Stimulated activated effector memory CD8-positive, alpha-beta T cell treated with anti-CD3 and anti-CD28 coated beads, Interleukin-12 subunit alpha, Interleukin-12 subunit beta, amount 100 ng/mL, for 72 hours (primary cell): ENCODE data around the gene ST6GALNAC5.
A peak's percentile ranks its signal among the peaks of the same experiment; 100 is the strongest.
"Not testable (repeated sequence)": the region's sequence is repeated elsewhere in the genome, so short reads cannot be mapped to it uniquely, and the experiment has no call there.

Source experiments
- ATAC-seq: fragments of 150-1000 bp; cut with Tn5 transposase; 2 replicates; pipeline ENCODE4 v1.10.0; 2021
- DNase-seq, 2 donors: peaks; one replicate each; pipeline ENCODE4 v3.0.0; 2021 to 2022; ENCODE audit warnings: low spot score in 2 of 2
- H3K27ac Mint-ChIP-seq: one replicate; pipeline ENCODE4 v1.8.0; 2022; ENCODE audit warnings: mild to moderate bottlenecking, mixed read lengths
- H3K36me3 Mint-ChIP-seq: one replicate; pipeline ENCODE4 v1.8.0; 2022; ENCODE audit warnings: mild to moderate bottlenecking, mixed read lengths
- H3K4me1 Mint-ChIP-seq: one replicate; pipeline ENCODE4 v1.8.0; 2022; ENCODE audit warnings: mixed read lengths
- H3K4me3 Mint-ChIP-seq: one replicate; pipeline ENCODE4 v1.8.0; 2022; ENCODE audit warnings: mild to moderate bottlenecking, mixed read lengths
- H3K9me3 Mint-ChIP-seq: one replicate; pipeline ENCODE4 v1.8.0; 2022; ENCODE audit warnings: mixed read lengths

ST6GALNAC5 gene

DNA sequence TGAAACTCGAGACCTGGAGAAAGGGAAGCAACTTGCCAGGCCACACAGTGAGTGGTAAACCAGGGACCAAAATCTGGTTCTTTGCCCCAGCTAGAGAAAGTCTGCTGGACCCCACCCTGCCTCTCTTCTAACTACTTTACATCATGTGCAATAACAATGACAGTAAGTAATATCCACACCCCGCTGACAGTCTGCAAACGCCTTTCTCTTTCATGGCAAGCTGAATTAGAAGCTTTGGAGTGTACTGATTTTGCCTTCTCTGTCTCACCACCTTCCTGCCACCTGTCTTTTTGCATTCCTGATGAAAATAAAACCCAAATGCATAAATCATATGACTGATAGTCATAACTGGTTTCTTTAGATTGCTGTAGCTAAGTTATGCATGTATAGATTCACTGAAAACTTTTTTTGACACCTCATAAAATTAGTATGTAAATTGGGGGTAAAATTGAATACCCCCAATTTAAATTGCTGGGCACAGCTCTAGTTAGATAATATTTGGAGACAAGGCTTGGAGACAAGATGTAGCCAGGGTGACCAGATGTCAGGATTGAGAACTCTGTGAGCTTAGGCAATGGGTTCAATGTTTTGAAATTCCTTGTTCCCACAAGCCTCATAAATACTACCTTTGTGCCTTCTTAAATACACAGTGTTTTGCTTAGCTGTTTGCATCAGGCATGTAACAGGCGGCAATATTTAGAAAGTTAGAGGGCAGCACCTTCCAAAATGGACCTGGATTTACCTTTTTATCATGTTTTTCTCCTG lies 73.5 kb downstream of the ST6GALNAC5 start:
- Mint-ChIP-seq H3K4me1 (no peaks in the 10 kb centered on the region), H3K9me3 (no peaks in the 10 kb centered on the region), H3K4me3 (no peak overlapping the region), H3K36me3 (no peaks in the 10 kb centered on the region), H3K27ac (no peak overlapping the region)
- DNase-seq (no peak), ATAC-seq (no peak)

DNA sequence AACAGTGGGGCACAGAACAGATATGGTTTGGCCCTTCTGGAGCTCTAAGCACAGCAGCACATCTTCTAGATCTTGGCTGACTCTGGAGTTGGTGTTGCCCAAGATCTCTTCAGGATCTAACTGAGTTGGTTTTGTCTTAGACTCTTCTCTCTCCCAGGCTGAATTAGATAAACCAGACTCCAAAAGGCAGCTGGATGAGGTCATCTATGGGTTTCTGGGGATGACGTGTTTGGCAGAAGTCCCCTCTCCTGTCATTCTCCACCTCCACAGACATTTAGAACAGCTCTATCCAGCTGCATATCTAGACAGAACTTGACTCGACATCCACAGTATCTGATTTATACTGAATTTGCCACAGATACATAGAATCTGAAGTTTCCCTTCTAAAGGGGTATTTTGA lies 75.3 kb downstream of the ST6GALNAC5 start:
- ATAC-seq = no peak
- Mint-ChIP-seq H3K4me1 (no peaks in the 10 kb centered on the region), H3K27ac (no peak overlapping the region), H3K36me3 (no peaks in the 10 kb centered on the region), H3K9me3 (no peaks in the 10 kb centered on the region), H3K4me3 (no peak overlapping the region)
- no peak for DNase-seq

DNA sequence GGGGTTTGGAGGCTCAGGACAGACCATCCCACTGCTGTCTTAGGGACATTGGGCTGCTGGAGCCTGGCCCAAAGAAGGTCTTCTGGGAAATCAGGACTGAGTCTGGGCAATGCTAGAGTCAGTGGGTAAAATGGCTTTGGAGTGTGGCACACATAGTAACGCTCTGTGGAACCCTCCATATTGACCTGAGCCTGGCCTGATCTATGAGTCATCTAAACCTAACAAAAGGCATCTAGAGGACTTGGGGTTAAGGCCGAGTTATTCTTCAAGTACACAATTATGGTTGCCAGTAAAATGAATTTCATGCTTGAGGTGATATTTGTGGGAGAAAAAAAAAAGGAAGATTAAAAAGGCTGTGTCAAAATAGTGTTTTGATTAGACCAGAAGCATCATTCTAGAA lies 77.7 kb downstream of the ST6GALNAC5 start:
- DNase-seq = no peak
- no peaks in the 10 kb centered on the region for H3K9me3 Mint-ChIP-seq
- H3K4me1 Mint-ChIP-seq = no peaks in the 10 kb centered on the region
- no peaks in the 10 kb centered on the region for H3K36me3 Mint-ChIP-seq
- H3K27ac Mint-ChIP-seq = no peak overlapping the region
- no peak for ATAC-seq
- no peak overlapping the region for H3K4me3 Mint-ChIP-seq

DNA sequence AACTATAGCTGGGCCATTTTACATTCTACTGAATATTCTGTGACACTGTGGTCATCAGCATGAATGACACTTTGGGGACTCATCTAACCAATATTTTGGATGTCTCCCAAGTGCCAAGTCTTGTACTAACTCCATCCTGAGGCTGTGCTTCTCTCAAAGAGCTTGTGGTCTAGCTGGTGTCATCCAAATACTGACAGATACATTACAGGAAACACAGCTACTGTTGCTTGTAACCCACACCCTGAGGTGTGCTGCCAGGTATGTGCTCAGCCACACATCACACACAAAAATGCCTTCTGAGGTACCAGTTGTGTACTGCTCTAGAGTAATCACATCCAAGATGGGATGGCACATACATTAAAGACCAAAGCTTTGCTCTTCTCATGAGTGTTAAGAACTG lies 81.6 kb downstream of the ST6GALNAC5 start:
- ATAC-seq (peak; percentile 19), DNase-seq (no peak)
- H3K36me3 Mint-ChIP-seq = no peaks in the 10 kb centered on the region
- no peak overlapping the region for H3K27ac Mint-ChIP-seq
- no peaks in the 10 kb centered on the region for H3K4me1 Mint-ChIP-seq
- H3K9me3 Mint-ChIP-seq = peaks cover 2% of the 10 kb centered on the region
- H3K4me3 Mint-ChIP-seq = no peak overlapping the region

DNA sequence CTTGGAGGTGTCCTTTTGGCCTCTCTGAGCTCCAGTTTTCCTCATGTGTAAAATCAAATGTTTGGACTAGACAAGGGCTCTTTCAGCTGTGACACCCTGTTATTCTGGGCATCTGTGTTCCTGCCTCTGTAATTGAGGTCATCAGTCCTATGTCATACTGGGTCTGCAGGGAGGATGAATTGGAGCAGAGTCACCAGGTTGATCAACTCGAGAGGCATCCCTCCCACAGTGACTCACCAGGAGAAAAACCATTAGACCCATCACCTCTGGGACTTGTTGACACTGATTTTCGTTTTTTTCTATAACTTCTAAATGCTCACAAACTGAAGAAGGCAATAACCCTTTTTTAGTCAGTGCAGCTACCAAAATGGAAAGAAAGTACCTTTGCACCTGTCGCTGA lies 82.2 kb downstream of the ST6GALNAC5 start:
- no peak overlapping the region for H3K27ac Mint-ChIP-seq
- H3K4me1 Mint-ChIP-seq = no peaks in the 10 kb centered on the region
- peaks cover 2% of the 10 kb centered on the region for H3K9me3 Mint-ChIP-seq
- H3K4me3 Mint-ChIP-seq = no peak overlapping the region
- ATAC-seq (peak; percentile 33), DNase-seq (no peak)
- H3K36me3 Mint-ChIP-seq = no peaks in the 10 kb centered on the region

DNA sequence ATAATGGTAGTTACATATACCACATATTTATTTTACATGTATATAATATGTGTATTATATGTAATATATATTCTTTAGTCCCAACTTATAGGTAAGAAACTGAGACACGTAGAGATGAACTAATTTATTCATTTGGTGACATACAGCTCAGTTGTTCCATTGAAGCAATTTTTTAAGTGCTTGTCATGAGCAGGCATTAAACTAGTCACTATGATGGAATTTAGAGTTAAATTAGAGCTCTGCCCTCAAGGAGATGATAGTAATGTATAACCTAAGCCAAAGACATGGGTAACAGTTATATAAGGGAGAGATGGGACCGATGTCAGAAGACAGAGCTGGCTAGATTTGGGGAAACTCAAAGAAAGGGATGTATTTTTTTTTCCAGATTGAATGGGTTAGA lies 83.0 kb downstream of the ST6GALNAC5 start:
- H3K9me3 Mint-ChIP-seq = peaks cover 2% of the 10 kb centered on the region
- DNase-seq (no peak), ATAC-seq (no peak)
- H3K36me3 Mint-ChIP-seq = no peaks in the 10 kb centered on the region
- H3K4me1 Mint-ChIP-seq = no peaks in the 10 kb centered on the region
- no peak overlapping the region for H3K27ac Mint-ChIP-seq
- no peak overlapping the region for H3K4me3 Mint-ChIP-seq

DNA sequence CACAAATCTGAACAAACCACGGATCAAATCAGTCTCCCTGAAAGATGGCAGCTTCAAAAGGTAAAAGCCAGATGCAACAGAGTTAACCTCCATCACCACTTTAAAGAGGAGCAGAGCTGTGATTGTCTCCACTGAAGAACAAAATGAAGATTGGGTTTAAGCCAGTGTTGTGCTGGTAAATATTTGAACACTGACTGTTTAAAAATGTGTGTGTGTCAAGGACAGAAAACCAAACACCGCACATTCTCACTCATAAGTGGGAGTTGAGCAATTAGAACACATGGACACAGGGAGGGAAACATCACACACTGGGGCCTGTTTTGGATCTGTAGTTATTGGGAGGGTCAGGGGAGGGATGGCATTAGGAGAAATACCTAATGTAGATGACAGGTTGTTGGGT lies 83.9 kb downstream of the ST6GALNAC5 start:
- Mint-ChIP-seq H3K27ac (no peak overlapping the region), H3K4me3 (no peak overlapping the region), H3K9me3 (peaks cover 2% of the 10 kb centered on the region), H3K36me3 (no peaks in the 10 kb centered on the region), H3K4me1 (no peaks in the 10 kb centered on the region)
- ATAC-seq (no peak), DNase-seq (no peak)

DNA sequence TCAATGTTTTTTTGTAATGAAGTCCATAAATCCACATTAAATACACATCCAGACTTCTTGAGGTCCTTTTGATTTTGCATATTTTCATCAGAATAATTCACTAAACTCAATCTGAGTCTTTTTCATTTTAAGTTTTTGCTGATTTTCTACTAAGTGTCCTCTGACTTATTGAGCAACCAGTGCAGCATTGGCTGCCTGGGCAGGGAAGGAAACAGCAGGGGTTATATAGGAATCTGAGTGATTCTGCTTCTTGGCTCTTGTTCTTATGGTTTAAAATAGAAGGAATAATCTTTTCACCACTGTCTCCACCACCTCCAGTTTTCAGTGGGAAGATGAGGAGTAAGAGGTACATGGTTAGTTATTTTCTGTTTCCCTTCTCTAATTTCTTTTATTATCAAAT lies 88.4 kb downstream of the ST6GALNAC5 start:
- no peaks in the 10 kb centered on the region for H3K36me3 Mint-ChIP-seq
- H3K27ac Mint-ChIP-seq = no peak overlapping the region
- H3K4me3 Mint-ChIP-seq = no peak overlapping the region
- H3K9me3 Mint-ChIP-seq = no peaks in the 10 kb centered on the region
- DNase-seq (no peak), ATAC-seq (no peak)
- H3K4me1 Mint-ChIP-seq = no peaks in the 10 kb centered on the region

DNA sequence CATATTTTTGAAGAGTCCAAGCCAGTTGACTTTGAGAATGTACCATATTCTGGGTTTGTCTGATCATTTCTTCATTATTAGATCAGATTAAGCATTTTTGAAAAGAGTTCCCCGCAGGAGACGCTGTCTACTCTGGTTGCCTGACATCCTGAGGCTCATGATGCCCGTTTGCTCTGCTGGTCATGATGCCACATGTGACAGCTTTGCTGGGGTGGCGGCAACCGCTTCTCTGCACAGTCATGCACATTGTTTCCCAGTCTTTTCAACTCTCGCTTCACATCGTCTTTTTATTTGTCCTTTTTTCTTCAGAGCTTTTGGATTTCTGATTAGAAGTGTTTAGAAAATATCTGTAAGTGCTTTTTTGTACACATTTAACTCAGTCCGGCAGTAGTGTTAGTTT lies 90.7 kb downstream of the ST6GALNAC5 start:
- Mint-ChIP-seq H3K9me3 (no peaks in the 10 kb centered on the region), H3K36me3 (no peaks in the 10 kb centered on the region), H3K4me3 (no peak overlapping the region), H3K4me1 (no peaks in the 10 kb centered on the region), H3K27ac (no peak overlapping the region)
- DNase-seq = no peak
- ATAC-seq = no peak

DNA sequence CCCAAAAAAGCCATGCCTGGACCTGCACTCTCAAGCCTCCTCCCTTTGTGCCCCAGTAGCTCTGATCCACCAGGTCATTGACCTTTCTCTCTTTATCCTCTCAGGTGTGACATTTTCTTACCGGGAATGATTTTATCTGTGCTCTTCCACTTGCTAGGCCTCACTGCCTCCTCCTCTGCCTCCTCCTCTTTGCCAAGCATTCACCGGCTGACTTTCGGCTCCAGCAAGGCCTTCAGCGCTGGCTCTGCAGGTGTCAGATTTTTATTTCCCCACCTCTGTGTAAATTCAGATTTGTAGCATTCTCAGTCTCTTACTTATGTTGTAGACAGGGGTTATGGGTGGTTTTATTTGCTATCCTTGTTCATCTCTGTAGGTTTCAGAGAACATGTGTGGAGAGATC lies 91.5 kb downstream of the ST6GALNAC5 start:
- DNase-seq = no peak
- H3K4me3 Mint-ChIP-seq = no peak overlapping the region
- H3K9me3 Mint-ChIP-seq = no peaks in the 10 kb centered on the region
- H3K4me1 Mint-ChIP-seq = no peaks in the 10 kb centered on the region
- no peaks in the 10 kb centered on the region for H3K36me3 Mint-ChIP-seq
- no peak overlapping the region for H3K27ac Mint-ChIP-seq
- ATAC-seq = no peak

DNA sequence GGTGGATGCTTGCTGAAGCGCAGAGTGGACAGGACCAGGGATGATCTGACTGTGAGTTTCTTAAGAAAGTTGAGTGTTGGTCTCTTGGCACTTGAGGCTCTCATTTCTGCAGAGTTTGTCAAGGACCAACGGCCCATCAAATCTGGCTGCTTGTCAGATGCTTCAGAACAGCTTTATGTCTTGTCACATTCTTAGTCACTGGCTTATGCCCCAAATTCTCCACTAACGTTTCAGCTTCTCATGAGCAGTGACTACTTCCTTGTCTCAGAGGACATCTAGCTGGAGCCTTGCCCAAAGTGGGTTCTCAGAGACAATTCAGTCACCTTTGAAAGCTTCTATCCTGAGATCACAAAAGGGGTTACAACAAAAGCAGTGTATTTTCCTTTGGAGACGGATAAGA lies 92.3 kb downstream of the ST6GALNAC5 start:
- H3K4me1 Mint-ChIP-seq = no peaks in the 10 kb centered on the region
- no peaks in the 10 kb centered on the region for H3K36me3 Mint-ChIP-seq
- ATAC-seq (no peak), DNase-seq (no peak)
- no peak overlapping the region for H3K27ac Mint-ChIP-seq
- H3K4me3 Mint-ChIP-seq = no peak overlapping the region
- no peaks in the 10 kb centered on the region for H3K9me3 Mint-ChIP-seq

DNA sequence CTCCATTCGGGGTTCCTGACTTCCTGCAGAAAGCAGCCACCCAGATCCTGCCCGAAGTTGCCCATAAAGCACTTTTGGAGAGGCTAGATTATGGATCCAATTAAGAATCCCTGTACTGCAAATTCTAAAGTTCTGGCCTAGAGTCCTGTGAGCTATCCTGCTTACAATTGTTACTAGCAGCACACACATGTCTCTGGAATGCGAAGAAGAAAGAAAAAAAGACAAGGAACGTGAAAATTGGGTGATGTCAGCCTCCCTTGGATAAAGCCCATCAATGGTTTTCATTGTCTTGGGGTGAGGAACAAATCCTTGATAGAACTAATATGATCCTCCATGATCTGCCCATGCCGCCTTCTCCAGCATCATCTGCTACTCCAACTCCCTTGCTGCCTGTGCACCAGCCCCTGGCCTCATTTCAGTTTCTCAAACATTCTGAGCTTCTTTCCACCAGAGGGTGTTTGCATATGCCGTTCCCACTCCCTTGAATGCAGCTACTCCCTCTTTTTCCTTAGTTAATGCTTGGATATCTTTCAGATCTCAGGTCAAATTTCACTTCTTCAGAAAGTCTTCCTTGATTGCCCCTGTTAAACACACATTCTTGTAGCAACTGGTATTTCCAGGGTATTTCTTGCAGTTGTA lies 94.0 kb downstream of the ST6GALNAC5 start:
- no peak overlapping the region for H3K4me3 Mint-ChIP-seq
- H3K36me3 Mint-ChIP-seq = no peaks in the 10 kb centered on the region
- no peak overlapping the region for H3K27ac Mint-ChIP-seq
- no peaks in the 10 kb centered on the region for H3K9me3 Mint-ChIP-seq
- ATAC-seq (no peak), DNase-seq (no peak)
- H3K4me1 Mint-ChIP-seq = no peaks in the 10 kb centered on the region

DNA sequence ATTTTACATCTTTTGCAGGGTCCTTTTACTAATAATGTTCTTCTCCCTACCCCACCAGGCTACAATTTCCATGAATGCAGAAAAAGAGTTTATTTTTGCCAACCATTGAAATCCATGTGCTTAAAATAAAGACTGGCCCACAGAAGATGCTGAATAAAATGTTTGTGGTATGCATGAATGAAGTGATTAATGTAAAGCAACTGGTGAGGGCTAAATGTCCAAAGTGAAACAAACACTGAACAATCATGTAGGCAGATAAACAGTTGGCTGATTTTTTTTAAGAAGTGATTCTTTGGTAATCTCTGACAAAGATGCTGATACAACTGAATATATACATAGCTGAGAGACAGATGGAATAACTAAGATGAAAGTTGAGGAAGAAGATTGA lies 94.5 kb downstream of the ST6GALNAC5 start:
- ATAC-seq (no peak), DNase-seq (no peak)
- Mint-ChIP-seq H3K27ac (no peak overlapping the region), H3K4me1 (no peaks in the 10 kb centered on the region), H3K36me3 (no peaks in the 10 kb centered on the region), H3K4me3 (no peak overlapping the region), H3K9me3 (no peaks in the 10 kb centered on the region)

DNA sequence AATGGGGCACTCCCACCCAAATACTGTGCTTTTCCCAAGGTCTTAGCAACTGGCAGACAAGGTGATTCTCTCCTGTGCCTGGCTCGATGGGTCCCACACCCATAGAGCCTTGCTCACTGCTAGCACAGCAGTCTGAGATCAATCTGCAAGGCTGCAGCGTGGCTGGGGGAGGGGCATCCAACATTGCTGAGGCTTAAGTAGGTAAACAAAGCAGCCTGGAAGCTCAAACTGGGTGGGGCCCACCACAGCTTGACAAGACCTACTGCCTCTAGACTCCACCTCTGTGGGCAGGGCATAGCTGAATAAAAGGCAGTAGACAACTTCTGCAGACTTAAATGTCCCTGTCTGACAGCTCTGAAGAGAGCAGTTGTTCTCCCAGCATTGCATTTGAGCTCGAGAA lies 114.0 kb downstream of the ST6GALNAC5 start:
- DNase-seq, H3K4me3 Mint-ChIP-seq, ATAC-seq, H3K36me3 Mint-ChIP-seq, H3K4me1 Mint-ChIP-seq, H3K27ac Mint-ChIP-seq: not testable (repeated sequence)
- peaks cover 16% of the 10 kb centered on the region for H3K9me3 Mint-ChIP-seq

DNA sequence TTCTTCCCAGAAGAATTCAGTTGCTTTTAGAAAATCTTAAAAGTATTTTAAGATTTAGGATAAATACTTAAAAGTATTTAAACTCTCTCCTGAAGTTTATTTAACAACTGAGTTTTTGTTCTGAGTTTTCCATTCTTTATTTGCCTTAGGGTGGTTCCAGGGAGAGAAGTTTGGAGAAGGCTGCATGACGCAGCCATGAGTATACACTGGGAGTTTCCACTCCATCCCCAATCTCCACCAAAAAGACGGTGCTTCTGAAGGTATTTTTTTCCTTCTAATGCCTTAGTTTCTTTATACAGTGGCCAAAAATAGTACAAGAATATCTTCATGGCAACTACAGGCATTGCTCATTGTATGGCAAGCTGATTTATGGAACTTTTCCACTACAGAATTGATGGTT lies 122.7 kb downstream of the ST6GALNAC5 start:
- Mint-ChIP-seq H3K4me3 (no peak overlapping the region), H3K27ac (no peak overlapping the region), H3K9me3 (no peaks in the 10 kb centered on the region), H3K4me1 (no peaks in the 10 kb centered on the region), H3K36me3 (no peaks in the 10 kb centered on the region)
- DNase-seq = no peak
- ATAC-seq = no peak

DNA sequence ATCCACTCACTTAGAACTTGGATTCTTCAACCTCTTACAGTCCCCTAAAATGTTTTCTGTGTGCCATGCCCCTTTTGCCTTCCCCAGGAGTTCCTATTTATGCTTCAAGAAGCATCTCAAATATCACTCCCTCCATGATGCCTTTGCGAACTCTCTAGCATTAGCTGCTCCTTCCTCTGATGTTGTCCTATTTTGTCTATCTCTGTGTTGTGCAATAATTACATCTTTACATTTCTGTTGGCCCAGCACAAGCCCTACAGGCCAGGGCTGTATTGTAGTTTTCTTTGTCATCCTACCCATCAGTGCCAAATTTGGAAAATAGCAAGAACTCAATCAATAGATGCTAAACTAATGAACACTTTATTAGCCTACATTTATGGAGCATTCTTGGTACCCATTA lies 125.8 kb downstream of the ST6GALNAC5 start:
- no peaks in the 10 kb centered on the region for H3K36me3 Mint-ChIP-seq
- H3K27ac Mint-ChIP-seq = no peak overlapping the region
- ATAC-seq (no peak), DNase-seq (no peak)
- H3K4me1 Mint-ChIP-seq = no peaks in the 10 kb centered on the region
- H3K9me3 Mint-ChIP-seq = no peaks in the 10 kb centered on the region
- H3K4me3 Mint-ChIP-seq = no peak overlapping the region
